Left cardiac atrium (tissue), 4 donors: Measurements from ENCODE around the gene ZNF740. TPM values are rescaled to one million over a fixed set of nuclear protein-coding genes. Genes with fewer than 3 reads are reported as not detected.

Source experiments
- ATAC-seq, 2 donors: fragments of 200-7000 bp; cut with Tn5 transposase; one replicate each; pipeline ENCODE4 v1.9.1; 2020; ENCODE audit warnings: mild to moderate bottlenecking in 2 of 2, moderate library complexity in 2 of 2
- DNase-seq: peaks from one replicate; pipeline ENCODE4 v3.0.0-alpha.2; 2020
- intact Hi-C, 2 donors: fragments of 100-400 bp; cut with DNase I; formaldehyde crosslinking; loops; one replicate each; pipeline versions ENCODE4 v1.14.1 to v1.15.1; 2022 to 2023
- total RNA-seq, 2 donors: library from RNA; stranded (reverse); fragmentation: NEBNext Ultra II Directional; extraction: Animal tissue kit (Norgen Biotek cat#: 25700); gene quantifications; one replicate each; pipeline ENCODE4 v1.2.1, GENCODE V29; 2021
- donor health status: DM: no; HTN: yes; CAD: no.
- donor health status: DM: no; HTN: yes; CAD: no; lungs with severe emphysema.
- donor health status: DM: yes; HTN: yes; CAD: no.
- donor health status: Dilated cardiomyopathy.

ZNF740 gene
- total RNA-seq, 2 donors from 2014 or later: 19.0 to 20.0 TPM

GRCh38 chr12:53233671-53234121, 53.2 kb downstream of the ZNF740 start:
- ATAC-seq (no peak), DNase-seq (no peak)
- intact Hi-C loops: no loop called here

- DNase-seq (peak; percentile 60), ATAC-seq (peak in 1 of 2 donors; percentile 20)
- intact Hi-C loops: no loop called here
These were observed 53.9 kb downstream of the ZNF740 start for GRCh38 chr12:53234271-53234914.

- DNase-seq (no peak), ATAC-seq (no peak)
- intact Hi-C loops: no loop called here
These were observed 54.6 kb downstream of the ZNF740 start for GRCh38 chr12:53235164-53235563.

- ATAC-seq: no peak
- no peak for DNase-seq
- intact Hi-C loops: no loop called here
These were observed 55.4 kb downstream of the ZNF740 start for GRCh38 chr12:53235742-53236442.

GRCh38 chr12:53236443-53237111, 56.1 kb downstream of the ZNF740 start:
- DNase-seq: no peak
- ATAC-seq: no peak
- intact Hi-C loops: no loop called here

- DNase-seq (no peak), ATAC-seq (no peak)
- intact Hi-C loops: no loop called here
These were observed 59.2 kb downstream of the ZNF740 start for GRCh38 chr12:53239643-53240258.

GRCh38 chr12:53241623-53242412, 61.3 kb downstream of the ZNF740 start:
- DNase-seq (no peak), ATAC-seq (no peak)
- intact Hi-C loops: no loop called here

GRCh38 chr12:53244337-53244736, 63.8 kb downstream of the ZNF740 start:
- no peak for DNase-seq
- ATAC-seq: no peak
- intact Hi-C loops: no loop called here

Other genes with a start within 250 kb of the ZNF740 start
- gene KRT18, start 231.6 kb upstream of the ZNF740 start, total RNA-seq: 10 to 100 TPM; 37.0 to 53.3 TPM
- 100 to 1,000 TPM; 332 to 341 TPM for gene EIF4B, start 174.3 kb upstream of the ZNF740 start, total RNA-seq
- 100 to 1,000 TPM; 108 to 122 TPM for gene TNS2, start 130.7 kb upstream of the ZNF740 start, total RNA-seq
- gene SPRYD3, start 101.3 kb upstream of the ZNF740 start, total RNA-seq: 10 to 100 TPM; 34.3 to 51.3 TPM
- gene IGFBP6, start 83.1 kb upstream of the ZNF740 start, total RNA-seq: 100 to 1,000 TPM; 134 to 139 TPM
- gene SOAT2, start 77.2 kb upstream of the ZNF740 start, total RNA-seq: not detected
- gene CSAD, start 203 bp downstream of the ZNF740 start, total RNA-seq: 10 to 100 TPM; 16.8 to 19.7 TPM
- gene ITGB7, start 26.5 kb downstream of the ZNF740 start, total RNA-seq: 1 to 10 TPM in 1 of 2 donors, under 1 TPM in 1; 0.81 to 2.1 TPM
- gene RARG, start 51.5 kb downstream of the ZNF740 start, total RNA-seq: 10 to 100 TPM; 13.5 to 24.1 TPM
- gene ESPL1, start 87.6 kb downstream of the ZNF740 start, total RNA-seq: 1 to 10 TPM in 1 of 2 donors, under 1 TPM in 1; 0.58 to 1.3 TPM
- gene PFDN5, start 114.8 kb downstream of the ZNF740 start, total RNA-seq: 100 to 1,000 TPM; 345 to 377 TPM
- gene MYG1, start 119.0 kb downstream of the ZNF740 start, total RNA-seq: 10 to 100 TPM; 35.0 to 37.0 TPM
- 10 to 100 TPM; 35.7 to 40.3 TPM for gene AAAS, start 140.9 kb downstream of the ZNF740 start, total RNA-seq
- not detected for gene SP7, start 155.6 kb downstream of the ZNF740 start, total RNA-seq
- gene SP1, start 199.5 kb downstream of the ZNF740 start, total RNA-seq: 10 to 100 TPM; 31.3 to 33.4 TPM
- under 1 TPM in 1 of 2 donors, not detected in 1; 0.34 TPM for gene AMHR2, start 243.1 kb downstream of the ZNF740 start, total RNA-seq